NCI-H524 treated with DMSO at 0.1 percent for 48 hours (cell line): ENCODE data around the gene KMT5B.

Experiments used
- DNase-seq: peaks from one replicate; lab custom pipeline; 2025; lab: John Stamatoyannopoulos, UW

The KMT5B gene

DNA sequence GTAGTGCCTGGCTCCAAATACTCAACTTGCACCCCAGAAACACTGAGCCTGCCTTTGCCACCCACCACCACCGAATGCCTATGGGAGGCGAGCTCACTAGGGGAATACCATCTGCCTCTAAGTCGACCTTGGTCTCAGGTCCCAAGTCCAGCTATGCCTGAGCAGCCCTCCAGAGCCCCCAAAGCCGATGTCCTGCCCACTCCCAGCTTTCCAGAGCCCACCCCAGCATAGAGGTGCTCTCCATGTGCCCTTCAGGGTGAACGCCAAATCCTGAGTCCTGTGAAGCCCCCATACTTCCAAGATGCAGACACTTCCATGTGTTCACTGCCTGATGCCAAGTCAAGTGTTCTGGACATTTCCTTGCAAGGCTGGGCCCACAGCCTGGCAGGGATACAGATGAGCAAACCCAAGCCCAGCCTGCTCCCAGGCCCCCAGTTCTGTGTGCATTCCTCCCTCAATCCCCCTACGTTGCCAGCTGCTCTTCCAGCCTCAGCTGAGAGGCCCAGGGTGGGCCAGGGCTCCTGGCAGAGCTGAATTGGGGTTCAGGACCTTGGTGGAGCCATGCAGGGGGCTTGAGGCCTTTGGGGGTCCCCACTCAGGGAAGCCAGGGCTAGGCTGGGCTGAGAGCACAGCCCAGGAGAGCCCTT lies 2.6 kb upstream of the KMT5B start:
- no peak for DNase-seq

- no peak for DNase-seq
Observed at GRCh38 chr11:68215087-68215445, 2.0 kb upstream of the KMT5B start.

GRCh38 chr11:68214173-68215086 lies 1.3 kb upstream of the KMT5B start:
- DNase-seq = no peak

GRCh38 chr11:68213555-68214172 lies 568 bp upstream of the KMT5B start:
- DNase-seq = no peak

GRCh38 chr11:68212421-68213134 lies 518 bp downstream of the KMT5B start:
- no peak for DNase-seq

GRCh38 chr11:68211546-68211945 lies 1.6 kb downstream of the KMT5B start:
- no peak for DNase-seq

DNA sequence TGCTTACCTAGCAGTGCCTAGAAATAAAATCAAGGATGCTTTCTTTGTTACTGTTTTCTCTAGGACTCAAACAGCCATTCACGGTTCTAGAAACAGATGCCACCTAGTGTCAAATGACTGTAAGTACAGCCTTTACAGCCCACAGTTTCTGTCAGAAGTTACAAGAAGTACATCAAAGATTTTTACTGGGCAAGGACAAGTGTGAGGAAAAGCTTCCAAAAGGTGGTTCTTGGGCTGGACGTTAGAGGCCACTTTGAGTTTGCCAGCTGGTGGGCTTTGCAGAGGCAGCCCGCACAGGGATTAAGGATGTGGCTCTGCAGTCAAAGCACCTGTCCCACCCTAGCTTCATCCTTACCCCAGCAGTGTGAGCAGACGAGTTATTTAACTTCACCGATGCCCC lies 6.9 kb downstream of the KMT5B start:
- DNase-seq = no peak

GRCh38 chr11:68204402-68204801 lies 8.7 kb downstream of the KMT5B start:
- DNase-seq = no peak

- DNase-seq = no peak
Observed at GRCh38 chr11:68202165-68202564, 10.9 kb downstream of the KMT5B start.

GRCh38 chr11:68201492-68201891 lies 11.6 kb downstream of the KMT5B start:
- no peak for DNase-seq

- no peak for DNase-seq
Observed at GRCh38 chr11:68200639-68201038, 12.5 kb downstream of the KMT5B start.

- no peak for DNase-seq
Observed at GRCh38 chr11:68199295-68199987, 13.7 kb downstream of the KMT5B start.

- no peak for DNase-seq
Observed at GRCh38 chr11:68196219-68196618, 16.9 kb downstream of the KMT5B start.

GRCh38 chr11:68194675-68195294 lies 18.3 kb downstream of the KMT5B start:
- DNase-seq = no peak

- no peak for DNase-seq
Observed at GRCh38 chr11:68193018-68193417, 20.1 kb downstream of the KMT5B start.

DNA sequence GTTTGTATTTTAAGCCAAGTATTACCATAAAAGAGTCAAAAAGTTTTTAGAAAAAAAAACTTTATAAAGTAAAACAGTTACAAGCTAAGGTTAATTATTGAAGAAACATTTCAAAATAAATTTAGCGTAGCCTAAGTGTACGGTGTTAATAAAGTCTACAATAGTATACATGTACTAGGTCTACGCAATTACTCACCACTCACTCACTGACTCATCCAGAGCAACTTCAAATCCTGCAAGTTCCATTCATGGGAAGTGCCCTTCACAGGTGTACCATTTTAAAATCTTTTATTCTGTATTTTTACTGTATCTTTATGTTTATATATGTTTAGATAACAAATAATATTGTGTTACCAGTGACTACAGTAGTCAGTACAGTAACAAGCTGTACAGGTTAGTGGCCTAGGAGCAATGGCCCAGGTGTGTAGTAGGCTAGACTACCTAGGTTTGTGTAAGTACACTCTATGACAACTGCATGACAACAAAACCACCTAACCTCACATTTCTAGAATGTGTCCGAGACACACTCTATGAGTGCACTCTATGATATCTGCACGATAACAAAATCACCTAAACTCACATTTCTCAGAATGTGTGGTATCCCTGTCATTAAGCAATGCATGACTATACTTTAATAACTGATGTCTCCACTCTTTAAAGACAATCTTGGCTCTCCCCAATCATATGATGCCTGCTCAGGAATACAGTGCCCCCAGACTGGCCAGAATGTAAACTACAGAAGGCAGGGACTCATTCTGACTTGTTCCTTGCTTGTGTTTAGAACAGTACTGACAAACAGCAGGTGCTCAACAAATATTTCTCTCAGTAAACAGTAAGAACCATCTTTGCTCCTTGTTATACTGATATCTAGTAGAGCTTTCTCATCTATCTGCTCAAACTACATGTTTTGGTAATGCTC lies 21.2 kb downstream of the KMT5B start:
- no peak for DNase-seq

- no peak for DNase-seq
Observed at GRCh38 chr11:68189888-68190287, 23.2 kb downstream of the KMT5B start.

- no peak for DNase-seq
Observed at GRCh38 chr11:68189082-68189481, 24.0 kb downstream of the KMT5B start.

DNA sequence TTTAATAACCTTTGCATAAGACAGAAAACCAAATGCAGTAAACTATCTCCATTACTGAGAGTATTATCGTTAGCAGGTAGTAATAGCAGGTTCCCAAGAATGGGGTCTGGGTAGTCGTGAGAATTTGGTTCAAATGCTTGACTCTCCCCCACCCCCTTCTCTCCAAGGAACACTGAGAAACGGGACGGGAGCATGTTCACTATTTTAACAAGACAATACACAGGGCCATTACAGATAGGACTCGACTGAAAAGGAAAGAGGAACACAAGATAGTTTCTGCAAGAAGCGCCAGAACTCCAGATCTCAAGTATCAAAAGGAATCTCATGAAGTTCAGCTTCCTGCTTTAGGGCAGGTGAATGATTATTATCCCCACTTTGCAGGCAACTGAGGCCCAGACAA lies 27.0 kb downstream of the KMT5B start:
- no peak for DNase-seq

GRCh38 chr11:68181719-68182451 lies 31.2 kb downstream of the KMT5B start:
- no peak for DNase-seq
